Upper lobe of left lung (tissue), 6 donors: ENCODE data around the gene FCGR2B. TPM values are rescaled to one million over a fixed set of nuclear protein-coding genes. Genes with fewer than 3 reads are reported as not detected.
"Not testable (repeated sequence)": the region's sequence is repeated elsewhere in the genome, so short reads cannot be mapped to it uniquely, and the experiment has no call there.

Source experiments
- ATAC-seq, 2 donors: fragments of 200-7000 bp; cut with Tn5 transposase; one replicate each; pipeline ENCODE4 v1.9.1; 2022; ENCODE audit warnings: mild to moderate bottlenecking in 2 of 2, moderate library complexity in 2 of 2; ENCODE audit not compliant: low FRiP score in 2 of 2
- DNase-seq, 2 donors: peaks; one replicate each; pipeline ENCODE4 v3.0.0-alpha.2; 2019 to 2020
- H3K27ac ChIP-seq, 4 donors: fragments of 200-600 bp; sonication (generic); one replicate each; pipeline ENCODE4 v1.5.1; 2016 to 2019
- H3K27me3 ChIP-seq, 4 donors: fragments of 200-600 bp; sonication (generic); one replicate each; pipeline ENCODE4 v1.5.1; 2017 to 2019
- H3K36me3 ChIP-seq, 4 donors: fragments of 200-600 bp; sonication (generic); one replicate each; pipeline ENCODE4 v1.5.1; 2016 to 2019
- H3K4me1 ChIP-seq, 4 donors: fragments of 200-600 bp; sonication (generic); one replicate each; pipeline ENCODE4 v1.5.1; 2018 to 2019
- H3K4me3 ChIP-seq, 4 donors: fragments of 200-600 bp; sonication (generic); one replicate each; pipeline ENCODE4 v1.5.1; 2017 to 2019; ENCODE audit warnings: mild to moderate bottlenecking in 2 of 4, moderate library complexity in 1 of 4
- H3K9me3 ChIP-seq, 4 donors: fragments of 200-600 bp; sonication (generic); one replicate each; pipeline ENCODE4 v1.5.1; 2018 to 2019
- WGBS, 2 donors: methylation state at CpG; one replicate each; pipeline ENCODE4 v1.1.5; 2017 to 2018; 5-methylcytosine and 5-hydroxymethylcytosine counted together
- total RNA-seq, 6 donors: library from RNA; depleted of rRNA in 4 of 6; stranded (reverse); fragments of >200 nt in 4 of 6; gene quantifications; one replicate each; pipeline versions ENCODE4 v1.1.0 to v1.2.1, GENCODE V29; 2016 to 2021
- donor health status: DM: no; HTN: no; CAD: no; lungs with moderate emphysema.
- donor health status: DM: no; HTN: yes; CAD: no; lungs with severe emphysema.

The FCGR2B gene
- 10 to 100 TPM in 4 of 6 donors, 1 to 10 TPM in 2; 5.4 to 33.9 (median 22.0) TPM for total RNA-seq

- H3K4me1 ChIP-seq, H3K36me3 ChIP-seq, H3K4me3 ChIP-seq, H3K27ac ChIP-seq, H3K9me3 ChIP-seq, H3K27me3 ChIP-seq, DNase-seq: not testable (repeated sequence)
- ATAC-seq, result peak in 1 of 2 donors; percentile 75
- WGBS, 2 donors, result no CpG with 5 or more reads among the region's 4 CpGs
Measured at GRCh38 chr1:161662684-161663339, at the start of gene FCGR2B. FCGR2B (plus strand) TSS chr1:161663143; CDS start chr1:161663242, 99 bp downstream.

- not testable (repeated sequence) for H3K4me1 ChIP-seq, H3K27me3 ChIP-seq, H3K36me3 ChIP-seq, H3K9me3 ChIP-seq, H3K4me3 ChIP-seq, H3K27ac ChIP-seq, ATAC-seq
- peak in 1 of 2 donors; percentile 70 for DNase-seq
- WGBS, 2 donors, result 85 to 90% methylated on average over 10 to 23 of the region's 30 CpGs
Measured at GRCh38 chr1:161616417-161616816, 46.5 kb upstream of the FCGR2B start.

GRCh38 chr1:161618517-161618916, 44.4 kb upstream of the FCGR2B start:
- not testable (repeated sequence) for H3K36me3 ChIP-seq, H3K4me3 ChIP-seq, H3K27ac ChIP-seq, H3K27me3 ChIP-seq, DNase-seq, ATAC-seq, H3K9me3 ChIP-seq, H3K4me1 ChIP-seq
- 86 to 91% methylated on average over 4 of the region's 4 CpGs for WGBS, 2 donors

- not testable (repeated sequence) for H3K36me3 ChIP-seq, DNase-seq, H3K4me3 ChIP-seq, H3K4me1 ChIP-seq, H3K27me3 ChIP-seq, H3K9me3 ChIP-seq, H3K27ac ChIP-seq, ATAC-seq
- whole genome bisulfite sequencing, 2 donors, result 78 to 82% methylated on average over 7 of the region's 7 CpGs
Measured at GRCh38 chr1:161620399-161620798, 42.5 kb upstream of the FCGR2B start.

GRCh38 chr1:161621181-161622000, 41.6 kb upstream of the FCGR2B start:
- peak overlapping the region in 3 of 4 donors; percentile 2 to 73 (median 44) for H3K27ac ChIP-seq

GRCh38 chr1:161622054-161622453, 40.9 kb upstream of the FCGR2B start:
- WGBS, 2 donors, result 33 to 44% methylated on average over 8 of the region's 8 CpGs
- peak overlapping the region in 2 of 4 donors; percentile 2 to 73 for H3K27ac ChIP-seq
- peak overlapping the region in 1 of 4 donors; percentile 40 for H3K4me3 ChIP-seq
- ATAC-seq, result peak; percentile 39 to 44
- not testable (repeated sequence) for H3K27me3 ChIP-seq, H3K4me1 ChIP-seq, H3K9me3 ChIP-seq, H3K36me3 ChIP-seq
- peak in 1 of 2 donors; percentile 45 for DNase-seq

More at GRCh38 chr1:161621181-161622000, 41.6 kb upstream of the FCGR2B start:
- H3K27me3 ChIP-seq, H3K4me1 ChIP-seq, H3K36me3 ChIP-seq, H3K9me3 ChIP-seq: not testable (repeated sequence)
- peak; percentile 61 to 75 for ATAC-seq
- WGBS, 2 donors, result 3% methylated on average over 33 to 41 of the region's 41 CpGs
- peak; percentile 66 to 68 for DNase-seq
- peak overlapping the region in 3 of 4 donors; percentile 29 to 40 (median 33) for H3K4me3 ChIP-seq

GRCh38 chr1:161623401-161624051, 39.4 kb upstream of the FCGR2B start:
- ATAC-seq, H3K4me3 ChIP-seq, H3K36me3 ChIP-seq, H3K9me3 ChIP-seq, H3K27me3 ChIP-seq, DNase-seq, H3K4me1 ChIP-seq, H3K27ac ChIP-seq: not testable (repeated sequence)
- WGBS, 2 donors, result 34 to 51% methylated on average over 4 to 6 of the region's 6 CpGs

GRCh38 chr1:161624605-161625004, 38.3 kb upstream of the FCGR2B start:
- not testable (repeated sequence) for DNase-seq, H3K27ac ChIP-seq, H3K4me1 ChIP-seq, H3K4me3 ChIP-seq, H3K9me3 ChIP-seq, H3K36me3 ChIP-seq, H3K27me3 ChIP-seq, ATAC-seq
- WGBS, 2 donors, result 67 to 81% methylated on average over 1 of the region's 1 CpG

- DNase-seq, result peak in 1 of 2 donors; percentile 53
- not testable (repeated sequence) for H3K36me3 ChIP-seq, H3K27me3 ChIP-seq, H3K9me3 ChIP-seq, H3K4me3 ChIP-seq, ATAC-seq, H3K4me1 ChIP-seq
- peak overlapping the region in 1 of 4 donors; percentile 40 for H3K27ac ChIP-seq
- WGBS, 2 donors, result 74% methylated on average over 8 of the region's 10 CpGs
Measured at GRCh38 chr1:161626445-161627146, 36.3 kb upstream of the FCGR2B start.

GRCh38 chr1:161630128-161630742, 32.7 kb upstream of the FCGR2B start:
- not testable (repeated sequence) for DNase-seq, H3K27me3 ChIP-seq, H3K4me1 ChIP-seq, H3K9me3 ChIP-seq, H3K27ac ChIP-seq, H3K36me3 ChIP-seq, H3K4me3 ChIP-seq
- peak; percentile 43 to 73 for ATAC-seq
- 100% methylated on average over 1 of the region's 2 CpGs for WGBS, 2 donors
